ENCODE results near the gene TRERF1. TPM values are rescaled to one million over a fixed set of nuclear protein-coding genes. Genes with fewer than 3 reads are reported as not detected.
A peak's percentile ranks its signal among the peaks of the same experiment; 100 is the strongest.

The TRERF1 gene
- total RNA-seq, 1 donor from 2014 or later = 8.7 TPM

- DNase-seq (ENCODE audit: low spot score) = no peak
- no peak overlapping the region for H3K27ac Mint-ChIP-seq (ENCODE audit: unreplicated experiment)
- H3K9me3 Mint-ChIP-seq (ENCODE audit: unreplicated experiment) = peaks cover 8% of the 10 kb centered on the region
- peaks cover 15% of the 10 kb centered on the region for H3K4me1 Mint-ChIP-seq (ENCODE audit: unreplicated experiment)
- no peak for TF ChIP-seq CTCF (IDR thresholded peaks at IDR 0.05; ENCODE audit: unreplicated experiment)
- peaks cover 6% of the 10 kb centered on the region for H3K27me3 Mint-ChIP-seq (ENCODE audit: unreplicated experiment)
- H3K36me3 Mint-ChIP-seq (ENCODE audit: low read depth, unreplicated experiment) = peaks cover 22% of the 10 kb centered on the region
- no peak overlapping the region for H3K4me3 Mint-ChIP-seq (ENCODE audit: unreplicated experiment)
Measured at GRCh38 chr6:42431877-42432276, 19.8 kb downstream of the TRERF1 start.

GRCh38 chr6:42431356-42431755, 20.4 kb downstream of the TRERF1 start:
- peaks cover 15% of the 10 kb centered on the region for H3K4me1 Mint-ChIP-seq (ENCODE audit: unreplicated experiment)
- peaks cover 8% of the 10 kb centered on the region for H3K9me3 Mint-ChIP-seq (ENCODE audit: unreplicated experiment)
- H3K4me3 Mint-ChIP-seq (ENCODE audit: unreplicated experiment) = no peak overlapping the region
- no peak for TF ChIP-seq CTCF (IDR thresholded peaks at IDR 0.05; ENCODE audit: unreplicated experiment)
- peaks cover 22% of the 10 kb centered on the region for H3K36me3 Mint-ChIP-seq (ENCODE audit: low read depth, unreplicated experiment)
- H3K27ac Mint-ChIP-seq (ENCODE audit: unreplicated experiment) = no peak overlapping the region
- peaks cover 6% of the 10 kb centered on the region for H3K27me3 Mint-ChIP-seq (ENCODE audit: unreplicated experiment)
- no peak for DNase-seq (ENCODE audit: low spot score)

DNA sequence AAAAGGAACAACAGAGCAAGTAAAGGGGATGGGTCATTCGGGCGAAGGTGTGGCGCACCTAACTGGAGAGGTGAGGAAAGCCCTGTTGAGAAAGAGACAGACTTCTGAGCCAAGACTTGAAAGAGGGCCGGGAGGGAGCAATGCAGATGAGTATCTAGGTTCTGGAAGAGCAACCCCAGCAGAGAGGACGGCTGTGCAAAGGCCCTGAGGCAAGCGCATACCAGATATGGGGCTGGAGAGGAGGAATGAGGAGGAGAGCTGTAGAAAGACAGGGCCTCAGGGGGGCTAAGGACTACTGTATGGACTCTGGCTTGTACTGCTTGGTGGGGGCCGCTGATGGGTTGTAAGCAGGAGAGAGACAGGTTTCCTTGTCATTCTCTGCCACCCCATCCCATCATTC, 21.9 kb downstream of the TRERF1 start:
- no peak for DNase-seq (ENCODE audit: low spot score)
- Mint-ChIP-seq H3K27ac (ENCODE audit: unreplicated experiment) (no peak overlapping the region), H3K9me3 (ENCODE audit: unreplicated experiment) (peaks cover 8% of the 10 kb centered on the region), H3K4me1 (ENCODE audit: unreplicated experiment) (peaks cover 15% of the 10 kb centered on the region), H3K36me3 (ENCODE audit: low read depth, unreplicated experiment) (peaks cover 19% of the 10 kb centered on the region), H3K4me3 (ENCODE audit: unreplicated experiment) (no peak overlapping the region), H3K27me3 (ENCODE audit: unreplicated experiment) (peaks cover 6% of the 10 kb centered on the region)
- TF ChIP-seq CTCF (IDR thresholded peaks at IDR 0.05; ENCODE audit: unreplicated experiment) = no peak

GRCh38 chr6:42429042-42429585, 22.6 kb downstream of the TRERF1 start:
- DNase-seq (ENCODE audit: low spot score) = no peak
- TF ChIP-seq CTCF (IDR thresholded peaks at IDR 0.05; ENCODE audit: unreplicated experiment) = no peak
- Mint-ChIP-seq H3K27ac (ENCODE audit: unreplicated experiment) (peak overlapping the region; percentile 48), H3K4me3 (ENCODE audit: unreplicated experiment) (no peak overlapping the region), H3K27me3 (ENCODE audit: unreplicated experiment) (peaks cover 6% of the 10 kb centered on the region), H3K9me3 (ENCODE audit: unreplicated experiment) (peaks cover 4% of the 10 kb centered on the region), H3K36me3 (ENCODE audit: low read depth, unreplicated experiment) (peaks cover 12% of the 10 kb centered on the region), H3K4me1 (ENCODE audit: unreplicated experiment) (peaks cover 15% of the 10 kb centered on the region)

DNA sequence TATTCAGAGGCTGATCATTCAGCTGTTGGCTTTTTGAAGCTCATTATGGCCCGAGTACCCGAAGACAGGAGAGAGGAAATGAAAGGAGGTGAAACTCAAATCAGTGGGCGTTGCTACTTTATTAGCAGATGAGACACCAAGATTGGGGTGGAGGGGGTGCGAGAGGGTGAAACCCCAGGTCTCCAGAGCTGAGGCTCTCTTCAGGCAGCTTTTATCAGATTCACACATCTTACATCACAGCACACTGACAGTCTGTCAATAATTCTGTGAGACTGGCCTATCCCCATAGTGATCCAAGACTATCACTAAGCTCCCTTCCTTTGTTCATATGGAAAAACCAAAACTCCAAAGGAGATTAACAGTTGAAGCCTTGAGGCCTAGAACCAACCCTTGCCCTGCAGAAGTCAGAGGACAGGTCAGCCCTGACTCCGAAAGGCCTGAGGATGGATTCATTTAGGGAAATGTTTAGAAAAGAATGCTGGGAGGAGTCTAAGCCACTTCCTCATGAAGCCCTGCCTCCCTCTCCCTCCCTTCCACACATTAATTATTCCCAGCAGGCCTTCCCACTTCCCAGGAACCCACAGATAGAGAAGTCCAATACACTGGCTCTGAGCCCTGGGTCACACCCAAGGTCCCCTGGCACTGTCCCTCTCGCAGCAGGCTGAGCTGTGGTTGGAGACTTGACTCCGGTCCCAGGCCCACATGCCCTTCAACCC, 23.2 kb downstream of the TRERF1 start:
- no peak overlapping the region for H3K4me3 Mint-ChIP-seq (ENCODE audit: unreplicated experiment)
- peaks cover 6% of the 10 kb centered on the region for H3K27me3 Mint-ChIP-seq (ENCODE audit: unreplicated experiment)
- peaks cover 6% of the 10 kb centered on the region for H3K36me3 Mint-ChIP-seq (ENCODE audit: low read depth, unreplicated experiment)
- DNase-seq (ENCODE audit: low spot score) = no peak
- no peaks in the 10 kb centered on the region for H3K9me3 Mint-ChIP-seq (ENCODE audit: unreplicated experiment)
- H3K4me1 Mint-ChIP-seq (ENCODE audit: unreplicated experiment) = peaks cover 18% of the 10 kb centered on the region
- H3K27ac Mint-ChIP-seq (ENCODE audit: unreplicated experiment) = peak overlapping the region; percentile 48
- TF ChIP-seq CTCF (IDR thresholded peaks at IDR 0.05; ENCODE audit: unreplicated experiment) = no peak
